ENCODE measurements around the gene AADACL2. TPM values are rescaled to one million over a fixed set of nuclear protein-coding genes. Genes with fewer than 3 reads are reported as not detected.

Gene AADACL2
- polyA plus RNA-seq, 3 donors = not detected

DNA sequence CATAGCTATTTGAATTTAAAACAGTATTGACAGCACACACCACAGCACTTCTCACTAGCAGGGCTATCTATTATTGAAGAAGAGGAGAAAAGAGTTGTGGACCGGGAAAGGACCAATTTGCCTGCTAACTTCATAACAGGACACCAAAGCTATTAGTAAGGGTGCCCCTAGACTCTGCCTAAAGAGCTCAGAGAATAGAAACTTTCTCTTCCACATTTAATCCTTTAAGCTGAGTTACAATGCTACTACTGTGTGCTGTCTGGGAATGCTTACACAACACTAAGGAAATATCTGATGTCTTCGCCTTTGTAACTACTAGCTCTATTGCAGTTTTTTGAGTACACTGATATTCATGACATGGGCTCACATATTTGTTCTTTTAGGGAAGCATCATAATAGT, 66.7 kb downstream of the AADACL2 start:
- no peaks in the 10 kb centered on the region for H3K79me2 ChIP-seq (ENCODE audit: insufficient read depth, low read length)
- no peak overlapping the region for H3K9ac ChIP-seq (ENCODE audit: insufficient read depth, low read length, poor library complexity, severe bottlenecking)
- Mint-ChIP-seq H3K4me1 (no peaks in the 10 kb centered on the region), H3K36me3 (no peaks in the 10 kb centered on the region), H3K9me3 (peaks cover 0 to 3% (median 0%) of the 10 kb centered on the region in 7 donors), H3K27me3 (ENCODE audit: low read depth in 3 of 3) (no peaks in the 10 kb centered on the region), H3K4me3 (no peak overlapping the region), H3K27ac (no peak overlapping the region)
- no peaks in the 10 kb centered on the region for H3K4me1 ChIP-seq (ENCODE audit: control insufficient read depth in 1 of 2, insufficient read depth in 2 of 2, low read length in 2 of 2)
- H3K27me3 ChIP-seq (ENCODE audit: control insufficient read depth in 2 of 2, insufficient read depth in 2 of 2, low read length in 2 of 2) = no peaks in the 10 kb centered on the region
- no peak overlapping the region for H3K27ac ChIP-seq (ENCODE audit: low read depth in 1 of 2, low read length in 2 of 2)
- no CpG with 5 or more reads among the region's 2 CpGs for WGBS (ENCODE audit: insufficient coverage)
- DNase-seq = no peak
- no peaks in the 10 kb centered on the region for H3K9me3 ChIP-seq (replicated peaks in 1 of 2; ENCODE audit: control insufficient read depth in 1 of 2, insufficient read depth in 1 of 2, low read length in 2 of 2)
- no peak overlapping the region for H2AFZ ChIP-seq (ENCODE audit: insufficient read depth, low read depth, low read length, poor library complexity, severe bottlenecking)
- no peaks in the 10 kb centered on the region for H4K20me1 ChIP-seq (ENCODE audit: insufficient read depth, low read length)
- no peak overlapping the region for H3K4me3 ChIP-seq (replicated peaks in 1 of 3; ENCODE audit: low read depth in 2 of 3, low read length in 3 of 3)
- H3K36me3 ChIP-seq (replicated peaks in 1 of 2; ENCODE audit: control insufficient read depth in 1 of 2, insufficient read depth in 2 of 2, low read length in 2 of 2) = no peaks in the 10 kb centered on the region
- H3K4me2 ChIP-seq (replicated peaks; ENCODE audit: extremely low read depth, low read length, poor library complexity, severe bottlenecking) = no peak overlapping the region
- intact Hi-C loops (cut with micrococcal nuclease) = no loop called here
- TF ChIP-seq, protein P1, sequence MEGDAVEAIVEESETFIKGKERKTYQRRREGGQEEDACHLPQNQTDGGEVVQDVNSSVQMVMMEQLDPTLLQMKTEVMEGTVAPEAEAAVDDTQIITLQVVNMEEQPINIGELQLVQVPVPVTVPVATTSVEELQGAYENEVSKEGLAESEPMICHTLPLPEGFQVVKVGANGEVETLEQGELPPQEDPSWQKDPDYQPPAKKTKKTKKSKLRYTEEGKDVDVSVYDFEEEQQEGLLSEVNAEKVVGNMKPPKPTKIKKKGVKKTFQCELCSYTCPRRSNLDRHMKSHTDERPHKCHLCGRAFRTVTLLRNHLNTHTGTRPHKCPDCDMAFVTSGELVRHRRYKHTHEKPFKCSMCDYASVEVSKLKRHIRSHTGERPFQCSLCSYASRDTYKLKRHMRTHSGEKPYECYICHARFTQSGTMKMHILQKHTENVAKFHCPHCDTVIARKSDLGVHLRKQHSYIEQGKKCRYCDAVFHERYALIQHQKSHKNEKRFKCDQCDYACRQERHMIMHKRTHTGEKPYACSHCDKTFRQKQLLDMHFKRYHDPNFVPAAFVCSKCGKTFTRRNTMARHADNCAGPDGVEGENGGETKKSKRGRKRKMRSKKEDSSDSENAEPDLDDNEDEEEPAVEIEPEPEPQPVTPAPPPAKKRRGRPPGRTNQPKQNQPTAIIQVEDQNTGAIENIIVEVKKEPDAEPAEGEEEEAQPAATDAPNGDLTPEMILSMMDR (IDR thresholded peaks at IDR 0.05) = no peak

DNA sequence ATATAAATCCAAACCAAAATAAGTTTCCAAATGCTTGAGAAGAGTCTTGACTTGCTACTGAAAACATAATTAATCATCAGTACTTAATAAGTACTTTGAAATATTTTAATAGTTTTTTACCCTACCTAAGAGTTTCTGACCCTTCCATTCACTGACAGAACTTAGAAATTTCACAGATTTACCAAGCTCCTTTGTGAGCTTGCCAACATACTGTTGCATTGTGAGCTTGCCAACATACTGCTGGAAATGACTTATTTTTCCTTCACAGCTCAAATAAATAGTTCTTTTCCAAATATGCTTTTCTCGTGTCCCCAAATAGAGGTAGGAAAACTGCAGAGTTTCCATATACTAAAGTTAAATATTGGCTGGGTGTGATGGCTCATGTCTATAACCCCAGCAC, 70.5 kb downstream of the AADACL2 start:
- H3K36me3 Mint-ChIP-seq = no peaks in the 10 kb centered on the region
- WGBS (ENCODE audit: insufficient coverage) = no CpG with 5 or more reads among the region's 1 CpG
- Histone ChIP-seq H3K9me3 (replicated peaks in 1 of 2; ENCODE audit: control insufficient read depth in 1 of 2, insufficient read depth in 1 of 2, low read length in 2 of 2) (peaks cover 23 to 29% of the 10 kb centered on the region in 2 donors), H3K4me1 (ENCODE audit: control insufficient read depth in 1 of 2, insufficient read depth in 2 of 2, low read length in 2 of 2) (no peaks in the 10 kb centered on the region), H2AFZ (ENCODE audit: insufficient read depth, low read depth, low read length, poor library complexity, severe bottlenecking) (no peak overlapping the region), H3K4me2 (replicated peaks; ENCODE audit: extremely low read depth, low read length, poor library complexity, severe bottlenecking) (no peak overlapping the region), H3K9ac (ENCODE audit: insufficient read depth, low read length, poor library complexity, severe bottlenecking) (no peak overlapping the region), H3K27ac (ENCODE audit: low read depth in 1 of 2, low read length in 2 of 2) (no peak overlapping the region), H3K36me3 (replicated peaks in 1 of 2; ENCODE audit: control insufficient read depth in 1 of 2, insufficient read depth in 2 of 2, low read length in 2 of 2) (no peaks in the 10 kb centered on the region), H3K4me3 (replicated peaks in 1 of 3; ENCODE audit: low read depth in 2 of 3, low read length in 3 of 3) (no peak overlapping the region), H4K20me1 (ENCODE audit: insufficient read depth, low read length) (no peaks in the 10 kb centered on the region), H3K79me2 (ENCODE audit: insufficient read depth, low read length) (no peaks in the 10 kb centered on the region), H3K27me3 (ENCODE audit: control insufficient read depth in 2 of 2, insufficient read depth in 2 of 2, low read length in 2 of 2) (no peaks in the 10 kb centered on the region)
- no peak overlapping the region for H3K4me3 Mint-ChIP-seq
- H3K27ac Mint-ChIP-seq = no peak overlapping the region
- DNase-seq = no peak
- H3K4me1 Mint-ChIP-seq = no peaks in the 10 kb centered on the region
- TF ChIP-seq, protein P1 (IDR thresholded peaks at IDR 0.05) = no peak
- no peaks in the 10 kb centered on the region for H3K27me3 Mint-ChIP-seq (ENCODE audit: low read depth in 3 of 3)
- intact Hi-C loops (cut with micrococcal nuclease) = no loop called here
- H3K9me3 Mint-ChIP-seq = peaks cover 11 to 26% (median 20%) of the 10 kb centered on the region in 7 donors
